Adrenal gland (tissue), 19 donors: ENCODE measurements around the gene FAM24B. TPM values are rescaled to one million over a fixed set of nuclear protein-coding genes. Genes with fewer than 3 reads are reported as not detected.
"Not testable (repeated sequence)": the region's sequence is repeated elsewhere in the genome, so short reads cannot be mapped to it uniquely, and the experiment has no call there.

Experiments
- DNase-seq, 7 donors: peaks; one replicate each; pipeline ENCODE4 v3.0.0-alpha.2; 2019 to 2020
- H3K27ac ChIP-seq, 5 donors: fragments of 200-600 bp; sonication (generic) in 4 of 5; 1 replicate in 3 of 5; 2 replicates in 2 of 5; pipeline versions ENCODE4 v1.5.1 to v1.8.0; 2016 to 2020; ENCODE audit warnings: mild to moderate bottlenecking in 1 of 5
- H3K27me3 ChIP-seq: fragments of 200-600 bp; 2 replicates; pipeline ENCODE4 v1.8.0; 2021
- H3K36me3 ChIP-seq, 2 donors: fragments of 200-600 bp; replicated peaks in 1 of 2; 1 replicate in 1 of 2; 2 replicates in 1 of 2; pipeline versions ENCODE4 v1.5.1 to v1.8.0; 2018 to 2022
- H3K4me1 ChIP-seq, 2 donors: fragments of 200-600 bp; replicated peaks in 1 of 2; 1 replicate in 1 of 2; 2 replicates in 1 of 2; pipeline versions ENCODE4 v1.5.1 to v1.8.0; 2018 to 2021
- H3K4me3 ChIP-seq, 4 donors: fragments of 200-600 bp; sonication (generic) in 3 of 4; one replicate each; pipeline ENCODE4 v1.5.1; 2016 to 2018
- H3K9me3 ChIP-seq, 3 donors: fragments of 200-600 bp; sonication (generic) in 1 of 3; replicated peaks in 1 of 3; 1 replicate in 2 of 3; 2 replicates in 1 of 3; pipeline versions ENCODE4 v1.5.1 to v1.8.0; 2016 to 2021
- POLR2A ChIP-seq, 2 donors: fragments of 450-650 bp; IDR thresholded peaks; one replicate each; pipeline ENCODE4 v1.6.1; 2017; ENCODE audit warnings: antibody characterized with exemption in 2 of 2, mild to moderate bottlenecking in 2 of 2, moderate library complexity in 1 of 2
- WGBS, 4 donors: extraction: QIAGEN DNeasy Blood & Tissue Kit in 2 of 4; methylation state at CpG; one replicate each; pipeline versions ENCODE4 v1.1.5 to v1.1.7; 2013 to 2017; 5-methylcytosine and 5-hydroxymethylcytosine counted together
- intact Hi-C, 2 donors: fragments of 100-400 bp; cut with DNase I; formaldehyde crosslinking; loops; one replicate each; pipeline versions ENCODE4 v1.14.1 to v1.15.0; 2022 to 2023
- long read RNA-seq, 10 donors: library from polyadenylated mRNA in 3 of 10; unstranded in 2 of 10; stranded (forward) in 1 of 10; transcript quantifications; one replicate each; pipeline ENCODE4 v2.0.0 and lab custom pipeline, GENCODE V29; 2021 to 2026
- polyA plus RNA-seq, 3 donors: library from polyadenylated mRNA; stranded (reverse); fragments of 200-250 nt in 2 of 3; fragments of 350-450 nt in 1 of 3; fragmentation: Illumina TruSeq in 1 of 3; extraction: RNeasy Lipid Tissue Mini Kit (QIAGEN cat#74804) in 1 of 3; gene quantifications; one replicate each; pipeline ENCODE4 v1.2.3, GENCODE V29; 2013 to 2014
- total RNA-seq, 9 donors: library from RNA; depleted of rRNA in 4 of 9; stranded (reverse); fragments of >200 nt in 4 of 9; fragments of 120-200 nt in 1 of 9; fragmentation: NEBNext Ultra II Directional in 1 of 9; extraction: Animal tissue kit (Norgen Biotek cat#: 25700) in 1 of 9; gene quantifications; one replicate each; pipeline versions ENCODE4 v1.1.0 to v1.2.4, GENCODE V29; 2013 to 2023
- TF ChIP-seq, protein P1 (sequence below), 6 experiments: fragments of 450-650 bp in 4 of 6; fragments of 200-600 bp in 2 of 6; sonication (generic) in 1 of 6; IDR thresholded peaks; 1 replicate in 5 of 6; 2 replicates in 1 of 6; pipeline versions ENCODE4 v1.5.1 to v1.8.0; 2016 to 2021; ENCODE audit warnings: antibody characterized with exemption in 6 of 6, mild to moderate bottlenecking in 2 of 6, moderate library complexity in 1 of 6
- donor health status: healthy with polysubstance abuse.
- donor health status: Bipolar disorder and iron deficiency.
- donor health status: DM: yes; HTN: yes; CAD: no.
- donor health status: DM: no; HTN: no; CAD: no.
- donor health status: DM: no; HTN: no; CAD: no.
- donor health status: DM: yes; HTN: yes; CAD: no.

Gene FAM24B
- total RNA-seq (1 to 10 TPM in 6 of 9 donors, under 1 TPM in 2, not detected in 1; 0.77 to 4.1 (median 1.7) TPM), polyA plus RNA-seq (1 to 10 TPM; 2.0 to 4.0 (median 3.1) TPM)
- long read RNA-seq, donor 1, partial matches to known transcripts = 0 of 1 reads
- long read RNA-seq, donor 1, other reads (novel, unspliced or antisense) = 0 of 1 reads
- long read RNA-seq, donor 2 = 0 reads
- long read RNA-seq, donor 3 = 0 reads
- long read RNA-seq, donor 4 = 0 reads
- long read RNA-seq, donor 5 = 0 reads
- long read RNA-seq, donor 6 = 0 reads
- long read RNA-seq, donor 7 = 0 reads
- long read RNA-seq, donor 8 = 0 reads
- long read RNA-seq, donor 9 = 0 reads
- long read RNA-seq, donor 10 = 0 reads

GRCh38 chr10:122879339-122880273, at the start of gene FAM24B:
TSS of gene FAM24B (minus strand) at chr10:122879581. CDS start at chr10:122850515, 29,066 bp downstream.
- Histone ChIP-seq H3K36me3 (no peaks in the 10 kb centered on the region), H3K4me1 (peaks cover 6 to 15% of the 10 kb centered on the region in 2 donors), H3K27me3 (no peaks in the 10 kb centered on the region), H3K9me3 (no peaks in the 10 kb centered on the region), H3K4me3 (peak within 1 kb of the TSS in 2 of 4 donors; percentile 29 to 57), H3K27ac (peak within 1 kb of the TSS in 2 of 5 donors; percentile 22 to 36)
- intact Hi-C loops = no loop called here
- TF ChIP-seq, protein P1, sequence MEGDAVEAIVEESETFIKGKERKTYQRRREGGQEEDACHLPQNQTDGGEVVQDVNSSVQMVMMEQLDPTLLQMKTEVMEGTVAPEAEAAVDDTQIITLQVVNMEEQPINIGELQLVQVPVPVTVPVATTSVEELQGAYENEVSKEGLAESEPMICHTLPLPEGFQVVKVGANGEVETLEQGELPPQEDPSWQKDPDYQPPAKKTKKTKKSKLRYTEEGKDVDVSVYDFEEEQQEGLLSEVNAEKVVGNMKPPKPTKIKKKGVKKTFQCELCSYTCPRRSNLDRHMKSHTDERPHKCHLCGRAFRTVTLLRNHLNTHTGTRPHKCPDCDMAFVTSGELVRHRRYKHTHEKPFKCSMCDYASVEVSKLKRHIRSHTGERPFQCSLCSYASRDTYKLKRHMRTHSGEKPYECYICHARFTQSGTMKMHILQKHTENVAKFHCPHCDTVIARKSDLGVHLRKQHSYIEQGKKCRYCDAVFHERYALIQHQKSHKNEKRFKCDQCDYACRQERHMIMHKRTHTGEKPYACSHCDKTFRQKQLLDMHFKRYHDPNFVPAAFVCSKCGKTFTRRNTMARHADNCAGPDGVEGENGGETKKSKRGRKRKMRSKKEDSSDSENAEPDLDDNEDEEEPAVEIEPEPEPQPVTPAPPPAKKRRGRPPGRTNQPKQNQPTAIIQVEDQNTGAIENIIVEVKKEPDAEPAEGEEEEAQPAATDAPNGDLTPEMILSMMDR (IDR thresholded peaks at IDR 0.05) = no peak
- peak; percentile 11 to 40 for TF ChIP-seq POLR2A (IDR thresholded peaks at IDR 0.05)
- 4 to 13% (median 9%) methylated on average over 27 to 95 of the region's 95 CpGs for WGBS, 4 donors
- DNase-seq = peak; percentile 93 to 96 (median 95)

- DNase-seq = no peak
- TF ChIP-seq, protein P1 (IDR thresholded peaks at IDR 0.05) = no peak
- TF ChIP-seq POLR2A (IDR thresholded peaks at IDR 0.05) = no peak
- 83 to 100% (median 95%) methylated on average over 1 to 2 of the region's 2 CpGs for WGBS, 4 donors
Measured at GRCh38 chr10:122915700-122916099, 36.3 kb upstream of the FAM24B start.

DNA sequence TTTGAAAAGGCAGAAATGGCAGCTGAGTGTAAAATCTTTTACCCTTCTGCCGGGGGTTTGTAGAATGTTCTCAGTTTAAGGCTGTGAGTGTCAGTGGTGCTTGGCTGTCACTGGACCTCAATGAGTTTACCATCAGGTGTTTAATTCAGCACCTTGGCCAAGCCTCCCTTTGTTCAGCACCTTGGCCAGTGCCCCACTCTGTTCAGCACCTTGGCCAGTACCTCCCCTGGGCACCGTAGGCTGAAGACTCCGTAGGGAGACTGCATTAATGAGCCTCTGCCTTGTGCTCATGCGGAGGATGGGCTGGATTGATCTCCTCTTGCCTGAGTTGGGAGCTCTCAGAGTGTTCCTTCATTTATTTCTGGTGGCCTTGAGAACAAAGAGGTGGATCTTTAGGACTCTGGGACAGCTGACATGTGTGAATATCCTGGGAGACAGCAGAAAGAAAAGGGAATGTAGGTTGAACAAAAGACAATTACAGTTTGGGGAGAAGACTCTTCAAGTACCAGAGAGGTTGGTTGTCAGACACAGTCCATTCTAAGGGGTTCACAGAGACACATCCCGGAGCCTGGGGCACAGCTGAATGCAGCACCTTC, 32.6 kb upstream of the FAM24B start:
- Histone ChIP-seq H3K27me3 (no peaks in the 10 kb centered on the region), H3K9me3 (no peaks in the 10 kb centered on the region), H3K4me1 (no peaks in the 10 kb centered on the region), H3K36me3 (no peaks in the 10 kb centered on the region), H3K27ac (no peak overlapping the region), H3K4me3 (no peak overlapping the region)
- intact Hi-C loops = no loop called here
- no peak for TF ChIP-seq POLR2A (IDR thresholded peaks at IDR 0.05)
- TF ChIP-seq, protein P1 (IDR thresholded peaks at IDR 0.05) = no peak
- DNase-seq = peak; percentile 31 to 55 (median 44)
- WGBS, 4 donors = 21 to 43% (median 26%) methylated on average over 3 to 5 of the region's 5 CpGs

More at GRCh38 chr10:122915700-122916099, 36.3 kb upstream of the FAM24B start:
- intact Hi-C loops = no loop called here
- Histone ChIP-seq H3K4me3 (no peak overlapping the region), H3K27ac (no peak overlapping the region), H3K36me3 (no peaks in the 10 kb centered on the region), H3K9me3 (no peaks in the 10 kb centered on the region), H3K4me1 (no peaks in the 10 kb centered on the region), H3K27me3 (no peaks in the 10 kb centered on the region)

DNA sequence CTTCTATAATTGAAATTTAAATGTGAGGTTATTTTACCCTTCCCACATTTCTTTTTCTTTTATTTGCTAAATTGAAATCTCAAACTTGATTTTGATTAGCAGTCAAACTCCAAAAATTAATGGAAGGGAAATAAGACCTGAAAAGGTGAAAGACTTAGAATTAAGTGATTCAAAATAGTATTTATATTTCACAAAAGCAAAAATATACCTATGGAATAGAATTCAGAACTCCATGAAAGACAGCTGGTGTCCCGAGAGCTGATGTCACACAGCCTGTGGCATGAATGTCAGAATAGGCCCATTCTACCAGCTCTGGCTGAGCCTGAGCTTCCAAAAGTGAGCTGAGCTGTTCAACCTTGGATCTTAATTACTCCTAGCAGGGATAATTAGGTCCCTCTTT, 30.9 kb upstream of the FAM24B start, which contains the start of gene FAM24A:
Gene FAM24A, plus strand, starts transcription at position 301 of the 400 bp plus-strand sequence. CDS start 1,025 bp downstream, outside the sequence.
- no peak within 1 kb of the TSS for H3K4me3 ChIP-seq
- DNase-seq = no peak
- H3K4me1 ChIP-seq = no peaks in the 10 kb centered on the region
- H3K27me3 ChIP-seq = no peaks in the 10 kb centered on the region
- no peak for TF ChIP-seq POLR2A (IDR thresholded peaks at IDR 0.05)
- TF ChIP-seq, protein P1 (IDR thresholded peaks at IDR 0.05) = no peak
- no peaks in the 10 kb centered on the region for H3K9me3 ChIP-seq
- H3K27ac ChIP-seq = no peak within 1 kb of the TSS
- intact Hi-C loops = no loop called here
- no peaks in the 10 kb centered on the region for H3K36me3 ChIP-seq
- 58 to 74% (median 66%) methylated on average over 1 of the region's 1 CpG for WGBS, 4 donors

DNA sequence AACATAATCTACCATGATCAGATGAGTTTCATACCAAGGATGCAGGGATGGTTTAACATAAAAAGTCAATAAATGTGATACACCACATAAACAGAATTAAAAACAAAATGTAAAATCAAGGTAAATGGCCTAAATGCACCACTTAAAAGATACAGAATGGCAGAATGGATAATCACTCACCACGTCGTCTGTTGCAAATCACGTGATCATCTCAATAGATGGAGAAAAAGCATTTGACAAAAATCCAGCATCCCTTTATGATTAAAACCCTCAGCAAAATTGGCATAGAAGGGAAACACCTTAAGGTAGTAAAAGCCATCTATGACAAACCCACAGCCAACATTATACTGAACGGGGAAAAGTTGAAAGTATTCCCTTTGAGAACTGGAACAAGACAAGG, 24.5 kb upstream of the FAM24B start:
- peaks cover 18% of the 10 kb centered on the region for H3K27me3 ChIP-seq
- DNase-seq, intact Hi-C loops, H3K4me3 ChIP-seq, H3K4me1 ChIP-seq, H3K9me3 ChIP-seq, H3K27ac ChIP-seq, H3K36me3 ChIP-seq: not testable (repeated sequence)
- WGBS, 4 donors = 65 to 76% (median 70%) methylated on average over 4 of the region's 4 CpGs
